ENCODE data around the gene TMC7. TPM values are rescaled to one million over a fixed set of nuclear protein-coding genes. Genes with fewer than 3 reads are reported as not detected.

The TMC7 gene
- total RNA-seq, 1 donor from 2014 or later: 6.7 TPM

DNA sequence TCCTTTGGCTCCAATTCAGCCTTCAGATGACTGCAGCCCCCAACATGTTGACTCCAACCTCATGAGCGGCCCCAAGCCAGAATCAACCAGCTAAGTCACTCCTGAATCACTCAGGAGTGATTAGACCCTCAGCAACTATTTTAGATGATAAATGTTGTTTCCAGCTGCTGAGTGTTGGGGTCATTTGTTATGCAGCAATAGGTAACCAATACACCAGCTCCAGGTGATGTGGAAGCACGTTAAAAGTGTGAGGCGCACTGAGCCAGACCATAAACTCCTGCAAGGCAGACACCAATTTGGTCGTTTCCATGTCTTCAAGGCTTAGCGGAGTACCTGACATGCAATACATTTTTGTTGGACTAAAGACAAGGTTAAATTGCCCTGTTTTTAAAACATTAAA lies 101.1 kb downstream of the TMC7 start:
- H3K36me3 ChIP-seq (ENCODE audit: insufficient read depth, low read length): no peaks in the 10 kb centered on the region
- peaks cover 3% of the 10 kb centered on the region for H3K36me3 Mint-ChIP-seq (ENCODE audit: low read depth, unreplicated experiment)
- no peak for TF ChIP-seq CTCF (IDR thresholded peaks at IDR 0.05; ENCODE audit: insufficient read depth, low read depth, low read length)
- TF ChIP-seq EZH2 (IDR thresholded peaks at IDR 0.05; ENCODE audit: insufficient read depth, low read length): no peak
- no peak for FAIRE-seq
- H3K9me3 ChIP-seq (ENCODE audit: insufficient read depth, low read depth, low read length): no peaks in the 10 kb centered on the region
- H3K27me3 Mint-ChIP-seq (ENCODE audit: low read depth, unreplicated experiment): peaks cover 3% of the 10 kb centered on the region
- no peak for DNase-seq (ENCODE audit: low read depth)
- no peak overlapping the region for H3K4me3 ChIP-seq (ENCODE audit: insufficient read depth, low read depth, low read length)
- H3K4me2 ChIP-seq (ENCODE audit: low read length): no peak overlapping the region
- no peak overlapping the region for H3K27ac Mint-ChIP-seq (ENCODE audit: unreplicated experiment)
- no peak overlapping the region for H3K4me3 Mint-ChIP-seq (ENCODE audit: unreplicated experiment)
- H3K9me3 Mint-ChIP-seq (ENCODE audit: unreplicated experiment): no peaks in the 10 kb centered on the region
- H3K4me1 ChIP-seq (ENCODE audit: insufficient read depth, low read length): no peaks in the 10 kb centered on the region
- H2AFZ ChIP-seq (ENCODE audit: low read depth, low read length): no peak overlapping the region
- H3K4me1 Mint-ChIP-seq (ENCODE audit: low read depth, unreplicated experiment): no peaks in the 10 kb centered on the region
- H3K79me2 ChIP-seq (ENCODE audit: insufficient read depth, low read length): no peaks in the 10 kb centered on the region
- H4K20me1 ChIP-seq (ENCODE audit: insufficient read depth, low read length): no peaks in the 10 kb centered on the region
- no peaks in the 10 kb centered on the region for H3K27me3 ChIP-seq (ENCODE audit: insufficient read depth, low read length)
- H3K27ac ChIP-seq (ENCODE audit: low read depth, low read length): no peak overlapping the region
- H3K9ac ChIP-seq (ENCODE audit: low read length): no peak overlapping the region

DNA sequence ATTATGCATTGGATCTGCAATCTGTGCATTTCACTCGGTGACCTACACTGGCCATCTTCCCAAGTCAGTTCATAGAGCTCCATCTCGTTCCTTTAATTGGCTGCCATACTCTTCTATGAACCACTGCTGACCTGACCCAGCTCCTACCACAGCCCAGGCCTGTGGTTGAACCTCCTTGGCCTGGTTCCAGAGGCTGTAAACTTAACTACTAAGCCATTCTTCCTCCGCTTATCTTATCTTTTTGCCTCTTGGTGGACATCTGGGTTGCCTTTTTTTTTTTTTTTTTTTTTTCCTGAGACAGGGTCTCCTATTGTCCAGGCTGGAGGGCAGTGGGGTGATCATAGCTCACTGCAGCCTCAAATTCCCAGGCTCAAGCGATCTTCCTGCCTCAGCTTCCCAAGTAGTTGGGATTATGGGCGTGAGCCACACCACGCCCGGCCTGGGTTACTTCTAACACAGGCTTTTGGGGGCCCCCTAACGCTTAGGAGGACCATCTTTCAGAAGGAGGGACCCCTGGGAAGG lies 102.0 kb downstream of the TMC7 start:
- no peak for TF ChIP-seq CTCF (IDR thresholded peaks at IDR 0.05; ENCODE audit: insufficient read depth, low read depth, low read length)
- no peak for TF ChIP-seq EZH2 (IDR thresholded peaks at IDR 0.05; ENCODE audit: insufficient read depth, low read length)
- FAIRE-seq (no peak), DNase-seq (ENCODE audit: low read depth) (peak; percentile 19)
- H3K9me3 ChIP-seq (ENCODE audit: insufficient read depth, low read depth, low read length): no peaks in the 10 kb centered on the region
- Mint-ChIP-seq H3K9me3 (ENCODE audit: unreplicated experiment) (no peaks in the 10 kb centered on the region), H3K4me1 (ENCODE audit: low read depth, unreplicated experiment) (no peaks in the 10 kb centered on the region), H3K27me3 (ENCODE audit: low read depth, unreplicated experiment) (peaks cover 3% of the 10 kb centered on the region), H3K36me3 (ENCODE audit: low read depth, unreplicated experiment) (peaks cover 3% of the 10 kb centered on the region), H3K4me3 (ENCODE audit: unreplicated experiment) (no peak overlapping the region), H3K27ac (ENCODE audit: unreplicated experiment) (no peak overlapping the region)
- peak overlapping the region; percentile 86 for H2AFZ ChIP-seq (ENCODE audit: low read depth, low read length)
- H3K79me2 ChIP-seq (ENCODE audit: insufficient read depth, low read length): no peaks in the 10 kb centered on the region
- H3K27ac ChIP-seq (ENCODE audit: low read depth, low read length): no peak overlapping the region
- H3K4me2 ChIP-seq (ENCODE audit: low read length): peak overlapping the region; percentile 84
- no peaks in the 10 kb centered on the region for H4K20me1 ChIP-seq (ENCODE audit: insufficient read depth, low read length)
- H3K36me3 ChIP-seq (ENCODE audit: insufficient read depth, low read length): no peaks in the 10 kb centered on the region
- H3K9ac ChIP-seq (ENCODE audit: low read length): peak overlapping the region; percentile 77
- H3K4me1 ChIP-seq (ENCODE audit: insufficient read depth, low read length): no peaks in the 10 kb centered on the region
- H3K4me3 ChIP-seq (ENCODE audit: insufficient read depth, low read depth, low read length): peak overlapping the region; percentile 47
- no peaks in the 10 kb centered on the region for H3K27me3 ChIP-seq (ENCODE audit: insufficient read depth, low read length)
